ENCODE measurements around the gene GDF7. TPM values are rescaled to one million over a fixed set of nuclear protein-coding genes. Genes with fewer than 3 reads are reported as not detected.
A peak's percentile ranks its signal among the peaks of the same experiment; 100 is the strongest.

The GDF7 gene
- total RNA-seq, 4 donors from 2014 or later: 0.12 to 1.1 (median 0.25) TPM

DNA sequence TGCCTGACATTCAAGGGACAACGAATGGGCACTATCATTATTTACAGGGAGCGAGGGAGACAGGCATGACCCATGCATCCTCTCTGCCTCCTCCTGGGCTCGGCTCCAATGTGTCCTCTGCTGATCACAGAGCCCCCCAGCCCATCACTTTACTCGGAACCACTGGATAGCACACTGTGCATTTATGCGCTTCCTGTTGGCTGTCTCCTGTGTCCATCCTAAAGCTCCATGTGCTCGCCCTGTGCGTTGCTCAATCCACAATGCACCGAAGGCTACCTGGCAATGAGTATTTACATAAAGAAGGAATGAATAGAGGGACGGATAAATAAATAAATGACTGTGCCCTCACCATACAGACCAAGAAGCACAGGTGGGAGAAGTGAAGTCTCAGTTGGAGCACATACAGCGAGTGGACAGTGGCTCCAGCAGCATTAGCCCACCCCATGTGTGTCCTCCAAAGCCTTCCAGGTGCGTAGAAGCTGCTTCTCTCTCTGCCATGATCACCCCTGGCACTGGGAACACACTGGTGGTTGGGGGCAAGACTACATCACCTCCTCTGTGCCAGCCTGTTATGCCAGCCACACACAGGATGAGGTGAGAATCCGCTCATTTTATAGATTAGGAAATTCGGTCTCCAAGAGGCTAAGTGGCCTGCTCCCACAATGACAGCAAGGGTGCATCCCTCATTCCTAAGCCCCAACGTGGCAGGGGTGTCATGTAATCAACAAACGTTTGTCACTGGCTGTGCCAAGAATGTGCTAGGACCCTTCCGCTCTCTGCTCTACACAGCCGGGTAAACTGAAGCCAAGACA, 2.3 kb upstream of the GDF7 start:
- ATAC-seq (ENCODE audit: low FRiP score) (no peak), DNase-seq (ENCODE audit: low spot score) (no peak)
- TF ChIP-seq, protein P1, sequence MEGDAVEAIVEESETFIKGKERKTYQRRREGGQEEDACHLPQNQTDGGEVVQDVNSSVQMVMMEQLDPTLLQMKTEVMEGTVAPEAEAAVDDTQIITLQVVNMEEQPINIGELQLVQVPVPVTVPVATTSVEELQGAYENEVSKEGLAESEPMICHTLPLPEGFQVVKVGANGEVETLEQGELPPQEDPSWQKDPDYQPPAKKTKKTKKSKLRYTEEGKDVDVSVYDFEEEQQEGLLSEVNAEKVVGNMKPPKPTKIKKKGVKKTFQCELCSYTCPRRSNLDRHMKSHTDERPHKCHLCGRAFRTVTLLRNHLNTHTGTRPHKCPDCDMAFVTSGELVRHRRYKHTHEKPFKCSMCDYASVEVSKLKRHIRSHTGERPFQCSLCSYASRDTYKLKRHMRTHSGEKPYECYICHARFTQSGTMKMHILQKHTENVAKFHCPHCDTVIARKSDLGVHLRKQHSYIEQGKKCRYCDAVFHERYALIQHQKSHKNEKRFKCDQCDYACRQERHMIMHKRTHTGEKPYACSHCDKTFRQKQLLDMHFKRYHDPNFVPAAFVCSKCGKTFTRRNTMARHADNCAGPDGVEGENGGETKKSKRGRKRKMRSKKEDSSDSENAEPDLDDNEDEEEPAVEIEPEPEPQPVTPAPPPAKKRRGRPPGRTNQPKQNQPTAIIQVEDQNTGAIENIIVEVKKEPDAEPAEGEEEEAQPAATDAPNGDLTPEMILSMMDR (IDR thresholded peaks at IDR 0.05): no peak

DNA sequence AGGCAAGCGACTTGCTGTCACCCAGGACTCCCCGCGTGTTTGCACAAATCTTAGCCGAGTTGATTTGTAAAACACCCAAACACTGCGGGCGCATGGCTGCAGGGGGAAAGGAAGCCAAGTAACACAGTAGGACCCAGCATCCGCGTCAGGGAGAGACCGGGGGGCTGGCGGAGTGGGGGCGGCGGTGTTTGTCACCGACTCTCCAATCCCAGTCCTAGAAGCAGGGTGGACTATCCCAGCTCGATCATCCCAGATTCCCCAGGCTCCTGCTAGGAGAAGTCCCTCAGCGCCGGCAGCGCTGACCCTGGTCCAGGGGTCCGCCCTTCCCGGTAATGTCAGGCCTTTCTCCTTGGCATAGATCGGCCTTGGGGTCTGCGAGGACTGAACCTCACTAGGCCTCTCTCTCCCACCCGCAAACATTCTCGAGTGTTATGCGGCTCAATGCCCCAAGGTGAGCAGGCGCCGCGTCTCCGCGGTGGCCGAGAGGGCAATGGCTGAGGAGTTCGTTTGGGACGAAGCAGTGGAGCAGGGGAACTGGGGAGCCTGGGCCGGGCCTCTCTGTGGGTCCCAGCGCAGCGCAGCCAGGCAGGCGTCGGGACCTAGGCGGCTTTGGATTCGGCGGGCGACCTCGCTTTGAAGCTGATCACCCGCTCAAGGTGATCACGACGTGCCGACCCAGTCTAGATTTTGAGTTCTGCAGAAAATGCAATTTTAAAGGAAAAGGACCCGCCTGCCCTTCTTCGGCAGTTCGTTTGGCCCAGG, 1.5 kb upstream of the GDF7 start:
- ATAC-seq (ENCODE audit: low FRiP score) (no peak), DNase-seq (ENCODE audit: low spot score) (no peak)
- TF ChIP-seq, protein P1 (IDR thresholded peaks at IDR 0.05): no peak

DNA sequence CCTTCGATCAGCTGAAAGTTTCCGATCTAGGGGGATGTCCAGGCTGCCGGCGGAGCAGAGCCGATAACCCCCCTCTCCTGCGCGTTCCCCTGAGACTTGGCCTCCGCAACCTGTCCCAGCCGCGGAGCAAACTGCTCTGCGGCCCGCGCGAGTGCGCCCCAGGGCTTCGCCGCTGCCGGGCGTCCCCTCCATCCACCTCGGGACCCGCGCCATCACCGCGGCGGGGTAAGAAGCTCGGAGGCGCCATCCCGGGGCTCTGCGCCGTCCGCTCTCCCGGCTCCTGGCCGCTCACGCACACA, 990 bp upstream of the GDF7 start:
- DNase-seq (ENCODE audit: low spot score) (no peak), ATAC-seq (ENCODE audit: low FRiP score) (no peak)
- TF ChIP-seq, protein P1 (IDR thresholded peaks at IDR 0.05): no peak

DNA sequence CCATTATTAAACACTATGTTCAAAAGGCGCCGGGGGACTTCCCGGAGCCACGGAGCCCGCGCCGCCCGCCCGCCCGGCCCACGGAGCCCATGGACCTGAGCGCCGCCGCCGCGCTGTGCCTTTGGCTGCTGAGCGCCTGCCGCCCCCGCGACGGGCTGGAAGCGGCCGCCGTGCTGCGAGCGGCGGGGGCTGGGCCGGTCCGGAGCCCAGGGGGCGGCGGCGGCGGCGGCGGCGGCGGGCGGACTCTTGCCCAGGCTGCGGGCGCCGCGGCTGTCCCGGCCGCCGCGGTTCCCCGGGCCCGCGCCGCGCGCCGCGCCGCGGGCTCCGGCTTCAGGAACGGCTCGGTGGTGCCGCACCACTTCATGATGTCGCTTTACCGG, 197 bp downstream of the GDF7 start:
- DNase-seq (ENCODE audit: low spot score): no peak
- TF ChIP-seq, protein P1 (IDR thresholded peaks at IDR 0.05): no peak
- peak; percentile 41 for ATAC-seq (ENCODE audit: low FRiP score)

DNA sequence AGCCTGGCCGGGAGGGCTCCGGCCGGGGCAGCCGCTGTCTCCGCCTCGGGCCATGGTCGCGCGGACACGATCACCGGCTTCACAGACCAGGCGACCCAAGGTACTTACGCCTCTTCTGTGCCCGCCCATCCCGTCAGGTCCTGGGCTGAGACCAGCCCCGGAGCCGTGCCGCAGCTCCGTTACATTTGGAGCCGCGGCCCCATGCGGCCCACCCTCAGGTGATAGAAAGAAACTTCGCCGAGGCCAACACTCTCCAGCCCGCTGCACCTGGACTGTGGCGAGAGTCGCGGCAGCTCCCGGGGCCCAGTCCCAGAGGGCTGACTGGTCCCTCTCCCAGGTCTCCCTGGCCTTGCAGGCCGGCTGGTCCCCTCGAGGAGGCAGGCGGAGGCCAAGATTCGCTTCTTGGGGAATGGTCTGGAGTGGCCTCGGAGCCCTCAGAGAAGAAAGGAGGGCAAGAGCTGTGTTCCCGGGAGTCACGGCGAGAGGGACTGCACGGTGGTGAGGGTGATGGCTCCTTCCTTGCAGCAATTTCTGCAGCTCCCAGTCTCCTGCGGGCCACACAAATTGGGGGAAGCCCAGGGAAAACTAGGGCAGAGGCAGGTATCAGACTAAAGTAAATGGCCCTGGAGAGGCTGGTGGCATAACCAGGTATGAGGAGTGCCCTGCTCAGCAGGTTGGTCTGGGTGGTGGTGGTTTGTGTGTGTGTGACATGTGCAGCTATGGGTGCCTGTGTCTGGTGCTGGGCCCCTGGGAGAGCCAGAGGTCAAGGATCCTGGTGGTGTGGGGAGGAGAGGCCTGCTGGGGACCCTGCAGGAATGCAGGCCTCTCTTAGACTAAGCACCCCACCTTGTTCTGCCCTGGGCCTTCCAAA, 822 bp downstream of the GDF7 start:
- ATAC-seq (ENCODE audit: low FRiP score) (no peak), DNase-seq (ENCODE audit: low spot score) (no peak)
- TF ChIP-seq, protein P1 (IDR thresholded peaks at IDR 0.05): no peak

DNA sequence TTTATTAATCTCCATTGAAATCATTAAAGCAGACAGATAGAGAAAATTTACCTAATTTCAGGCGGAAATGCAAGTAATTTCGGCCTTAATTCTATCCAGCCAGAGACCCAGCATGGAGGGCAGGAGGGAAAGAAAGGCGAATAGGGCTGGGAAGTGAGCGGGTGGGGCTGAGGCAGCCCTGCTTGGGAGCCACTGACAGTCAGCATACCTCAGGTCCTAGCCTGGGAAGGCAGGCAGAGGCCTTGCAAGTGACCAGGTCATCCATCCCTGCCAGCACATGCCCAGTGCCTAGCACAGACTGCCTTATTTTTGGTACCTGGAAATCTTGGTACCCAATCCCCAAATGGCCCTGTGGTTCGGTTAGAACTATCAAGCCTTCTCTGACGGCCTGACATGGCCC, 1.5 kb downstream of the GDF7 start:
- ATAC-seq (ENCODE audit: low FRiP score) (no peak), DNase-seq (ENCODE audit: low spot score) (no peak)
- TF ChIP-seq, protein P1 (IDR thresholded peaks at IDR 0.05): no peak

Measured in omental fat pad (tissue), 4 donors.